Liver (tissue), 3 donors: ENCODE data around the gene CEMIP.

ENCODE experiments used
- CTCF ChIP-seq: fragments of 150-350 bp; IDR thresholded peaks from 2 replicates; pipeline ENCODE4 v1.5.1; 2017; ENCODE audit warnings: improper control_type of control experiment, low read depth, low read length; ENCODE audit not compliant: missing input control
- GABPA ChIP-seq, 2 donors: IDR thresholded peaks in 1 of 2; conservative IDR thresholded peaks in 1 of 2; 2 replicates each; pipeline ENCODE4 v1.6.1; 2016; ENCODE audit warnings: antibody characterized with exemption in 2 of 2, mild to moderate bottlenecking in 1 of 2, moderate library complexity in 1 of 2
- RAD21 ChIP-seq, 2 donors: IDR thresholded peaks; 2 replicates each; pipeline ENCODE4 v1.6.1; 2016; ENCODE audit warnings: antibody characterized with exemption in 2 of 2, mild to moderate bottlenecking in 2 of 2
- SP1 ChIP-seq: IDR thresholded peaks from 2 replicates; pipeline ENCODE4 v1.6.1; 2018; ENCODE audit warnings: antibody characterized with exemption, mild to moderate bottlenecking
- YY1 ChIP-seq: IDR thresholded peaks from 2 replicates; pipeline ENCODE4 v1.6.1; 2016; ENCODE audit warnings: antibody characterized with exemption, mild to moderate bottlenecking
- donor health status: healthy.
- donor health status: healthy.

- no peak for TF ChIP-seq CTCF
- no peak for TF ChIP-seq GABPA (IDR thresholded peaks at IDR 0.05 in 1 of 2, conservative IDR thresholded peaks at IDR 0.05 in 1 of 2)
- no peak for TF ChIP-seq YY1
- TF ChIP-seq SP1 = no peak
- no peak for TF ChIP-seq RAD21 (IDR thresholded peaks at IDR 0.05)
Measured at GRCh38 chr15:80870366-80870765, 91.2 kb downstream of the CEMIP start.
